HG03066 (cell line): ENCODE measurements around the gene SULT1A3.
A peak's percentile ranks its signal among the peaks of the same experiment; 100 is the strongest.
"Not testable (repeated sequence)": the region's sequence is repeated elsewhere in the genome, so short reads cannot be mapped to it uniquely, and the experiment has no call there.

Experiments
- ATAC-seq: cut with Tn5 transposase; IDR thresholded peaks from one replicate; pipeline ENCODE4 v1.9.1; 2021; ENCODE audit warnings: low read depth; ENCODE audit not compliant: unreplicated experiment

The SULT1A3 gene

DNA sequence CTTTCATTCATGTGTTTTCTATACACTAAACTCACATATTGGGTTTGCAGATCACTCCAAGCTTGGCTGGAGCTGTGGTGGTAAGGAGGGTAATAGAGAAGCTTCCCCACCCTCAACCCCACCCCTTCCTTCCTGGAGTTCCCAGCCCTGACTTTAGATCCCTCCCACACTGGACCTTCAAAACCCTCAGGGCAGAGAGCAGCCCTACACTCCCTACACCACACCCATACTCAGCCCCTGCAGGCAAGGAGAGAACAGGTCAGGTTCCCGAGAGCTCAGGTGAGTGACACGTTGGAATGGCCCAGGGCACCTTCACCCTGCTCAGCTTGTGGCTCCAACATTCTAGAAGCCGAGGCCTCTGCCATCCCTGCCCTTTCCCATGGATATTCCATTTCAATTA is at the start of gene SULT1A3:
Gene SULT1A3 (plus strand): TSS at position 207 of the 400 bp plus-strand sequence. CDS start 1,474 bp downstream, outside the sequence.
- not testable (repeated sequence) for ATAC-seq

DNA sequence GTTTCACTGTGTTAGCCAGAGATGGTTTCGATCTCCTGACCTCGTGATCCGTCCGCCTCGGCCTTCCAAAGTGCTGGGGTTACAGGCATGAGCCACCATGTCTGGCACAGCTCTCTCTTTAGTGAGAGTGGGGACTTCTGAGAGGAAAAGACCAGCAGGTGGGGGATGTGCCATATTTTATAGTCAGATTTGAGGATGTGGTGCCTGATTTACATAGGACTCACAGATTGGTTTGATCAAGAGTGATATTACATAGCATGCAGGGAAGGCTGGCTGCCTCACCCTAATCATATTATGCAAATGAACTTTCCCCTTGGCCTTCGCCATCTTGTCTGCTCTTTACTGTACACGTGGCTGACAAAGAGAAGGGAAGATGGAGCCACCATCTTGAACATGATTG is 48.0 kb upstream of the SULT1A3 start:
- ATAC-seq: no peak

DNA sequence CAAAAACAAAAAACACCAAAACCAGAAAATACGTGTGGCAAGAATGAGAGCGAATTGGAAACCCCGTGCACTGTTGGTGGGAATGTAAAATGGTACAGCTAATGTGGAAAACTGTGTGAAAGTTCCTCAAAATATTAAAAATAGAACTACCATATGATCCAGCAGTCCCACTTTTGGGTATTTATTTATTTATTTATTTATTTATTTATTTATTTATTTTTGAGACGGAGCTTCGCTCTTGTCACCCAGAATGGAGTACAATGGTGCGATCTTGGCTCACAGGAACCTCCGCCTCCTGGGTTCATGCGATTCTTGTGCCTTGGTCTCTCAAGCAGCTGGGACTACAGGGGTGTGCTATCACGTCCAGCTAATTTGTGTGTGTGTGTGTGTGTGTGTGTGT is 46.5 kb upstream of the SULT1A3 start:
- no peak for ATAC-seq

DNA sequence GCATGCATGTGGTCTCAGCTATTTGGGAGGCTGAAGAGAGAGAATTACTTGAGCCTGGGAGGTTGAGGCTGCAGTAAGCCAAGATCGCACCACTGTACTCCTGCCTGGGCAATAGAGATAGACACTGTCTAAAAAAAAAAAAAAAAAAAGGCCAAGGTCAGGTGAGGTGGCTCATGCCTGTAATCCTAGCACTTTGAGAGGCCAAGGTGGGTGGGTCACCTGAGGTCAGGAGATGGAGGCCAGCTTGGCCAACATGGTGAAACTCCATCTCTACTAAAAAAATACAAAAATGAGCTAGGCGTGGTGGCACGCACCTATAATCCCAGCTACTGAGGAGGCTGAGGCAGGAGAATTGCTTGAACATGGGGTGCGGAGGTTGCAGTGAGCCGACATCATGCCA is 43.9 kb upstream of the SULT1A3 start:
- ATAC-seq: no peak

DNA sequence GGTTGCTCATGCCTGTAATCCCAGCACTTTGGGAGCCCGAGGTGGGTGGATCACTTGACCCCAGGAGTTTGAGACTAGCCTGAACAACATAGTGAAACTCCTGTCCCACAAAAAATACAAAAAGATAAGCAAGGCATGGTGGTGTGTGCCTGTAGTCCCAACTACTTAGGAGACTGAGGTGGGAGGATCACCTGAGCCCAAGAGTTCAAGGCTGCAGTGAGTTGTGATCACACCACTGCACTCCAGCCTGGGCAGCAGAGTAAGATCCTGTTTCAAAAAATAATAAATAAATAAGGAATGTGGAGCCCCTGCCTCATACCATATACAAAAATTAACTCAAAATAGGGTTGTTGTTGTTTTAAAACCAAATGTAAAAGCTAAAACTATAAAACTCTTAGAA is 41.8 kb upstream of the SULT1A3 start:
- ATAC-seq: no peak

DNA sequence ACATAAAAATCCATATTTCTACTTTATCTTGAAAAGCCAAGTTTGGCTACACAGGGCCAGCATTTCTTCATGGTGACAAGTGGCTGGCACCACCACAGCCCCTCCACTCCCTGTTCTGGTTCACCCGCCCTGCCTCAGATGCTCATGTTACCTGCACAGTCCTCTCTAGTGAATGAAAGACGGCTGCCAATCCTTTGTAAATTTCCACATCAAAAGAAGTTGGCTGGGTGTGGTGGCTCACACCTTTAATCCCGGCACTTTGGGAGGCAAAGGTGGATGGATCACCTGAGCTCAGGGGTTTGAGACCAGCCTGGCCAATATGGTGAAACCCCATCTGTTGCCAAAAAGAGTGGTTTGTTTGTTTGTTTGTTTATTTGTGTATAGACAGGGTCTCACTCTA is 35.5 kb upstream of the SULT1A3 start:
- ATAC-seq: no peak

DNA sequence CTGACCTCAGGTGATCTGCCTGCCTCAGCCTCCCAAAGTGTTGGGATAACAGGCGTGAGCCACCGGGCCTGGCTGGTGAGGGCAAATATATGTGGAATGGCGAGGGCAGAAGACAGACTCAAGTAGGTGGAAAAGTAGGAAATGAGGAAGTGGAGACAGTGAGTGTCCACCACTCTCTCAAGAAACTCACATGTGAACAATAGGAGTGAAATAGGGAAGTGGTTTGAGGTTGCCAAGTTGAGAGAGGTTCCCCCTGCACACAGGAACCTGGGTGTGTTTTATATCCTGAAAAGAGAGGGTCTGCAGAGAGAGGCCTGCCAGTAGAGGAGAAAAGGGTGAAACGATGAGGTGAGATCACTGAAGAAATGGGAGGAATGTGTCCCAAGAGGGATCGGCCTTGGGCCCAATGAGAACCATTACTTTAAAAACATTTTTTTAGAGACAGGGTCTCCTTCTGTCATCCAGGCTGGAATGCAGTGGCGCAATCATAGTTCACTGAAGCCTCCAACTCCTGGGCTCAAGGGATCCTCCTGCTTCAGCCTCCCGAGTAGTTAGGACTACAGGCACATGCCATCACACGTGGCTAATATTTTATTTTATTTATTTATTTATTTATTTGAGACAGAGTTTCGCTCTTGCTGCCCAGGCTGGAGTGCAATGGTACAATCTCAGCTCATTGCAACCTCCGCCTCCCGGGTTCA is 32.7 kb upstream of the SULT1A3 start:
- peak; percentile 54 for ATAC-seq

DNA sequence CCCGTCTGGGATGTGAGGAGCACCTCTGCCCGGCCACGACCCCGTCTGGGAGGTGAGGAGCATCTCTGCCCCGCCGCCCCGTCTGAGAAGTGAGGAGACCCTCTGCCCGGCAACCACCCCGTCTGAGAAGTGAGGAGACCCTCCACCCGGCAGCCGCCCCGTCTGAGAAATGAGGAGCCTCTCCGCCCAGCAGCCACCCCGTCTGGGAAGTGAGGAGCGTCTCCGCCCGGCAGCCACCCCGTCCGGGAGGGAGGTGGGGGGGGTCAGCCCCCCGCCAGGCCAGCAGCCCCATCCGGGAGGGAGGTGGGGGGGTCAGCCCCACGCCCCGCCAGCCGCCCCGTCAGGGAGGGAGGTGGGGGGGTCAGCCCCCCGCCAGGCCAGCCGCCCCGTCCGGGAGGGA is 30.3 kb upstream of the SULT1A3 start:
- ATAC-seq: not testable (repeated sequence)

DNA sequence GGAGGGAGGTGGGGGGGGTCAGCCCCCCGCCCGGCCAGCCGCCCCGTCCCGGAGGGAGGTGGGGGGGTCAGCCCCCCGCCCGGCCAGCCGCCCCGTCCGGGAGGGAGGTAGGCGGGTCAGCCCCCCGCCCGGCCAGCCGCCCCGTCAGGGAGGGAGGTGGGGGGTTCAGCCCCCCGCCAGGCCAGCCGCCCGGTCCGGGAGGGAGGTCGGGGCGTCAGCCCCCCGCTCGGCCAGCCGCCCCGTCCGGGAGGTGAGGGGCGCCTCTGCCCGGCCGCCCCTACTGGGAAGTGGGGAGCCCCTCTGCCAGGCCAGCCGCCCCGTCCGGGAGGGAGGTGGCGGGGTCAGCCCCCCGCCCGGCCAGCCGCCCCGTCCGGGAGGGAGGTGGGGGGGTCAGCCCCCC is 29.6 kb upstream of the SULT1A3 start:
- ATAC-seq: not testable (repeated sequence)

DNA sequence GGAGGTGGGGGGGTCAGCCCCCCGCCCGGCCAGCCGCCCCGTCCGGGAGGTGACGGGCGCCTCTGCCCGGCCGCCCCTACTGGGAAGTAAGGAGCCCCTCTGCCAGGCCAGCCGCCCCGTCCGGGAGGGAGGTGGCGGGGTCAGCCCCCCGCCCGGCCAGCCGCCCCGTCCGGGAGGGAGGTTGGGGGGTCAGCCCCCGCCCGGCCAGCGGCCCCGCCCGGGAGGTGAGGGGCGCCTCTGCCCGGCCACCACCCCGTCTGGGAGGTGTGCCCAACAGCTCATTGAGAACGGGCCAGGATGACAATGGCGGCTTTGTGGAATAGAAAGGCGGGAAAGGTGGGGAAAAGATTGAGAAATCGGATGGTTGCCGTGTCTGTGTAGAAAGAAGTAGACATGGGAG is 28.9 kb upstream of the SULT1A3 start:
- not testable (repeated sequence) for ATAC-seq

DNA sequence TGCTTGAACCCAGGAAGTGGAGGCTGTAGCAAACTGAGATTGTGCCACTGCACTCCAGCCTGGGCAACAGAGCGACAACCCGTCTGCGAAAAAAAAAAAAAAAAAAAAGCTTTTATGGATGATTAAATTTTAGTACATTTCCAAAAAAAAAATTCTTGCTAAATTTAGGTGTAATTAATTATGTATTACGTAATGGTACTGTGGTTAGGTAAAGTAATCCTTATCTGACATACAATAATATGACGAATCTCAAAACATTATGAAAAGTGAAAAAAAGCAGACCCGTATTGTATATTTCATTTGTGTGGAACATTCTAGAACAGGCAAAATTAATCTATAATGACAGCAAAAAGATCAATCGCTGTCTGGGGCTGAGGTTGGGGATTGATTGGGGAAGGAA is 26.0 kb upstream of the SULT1A3 start:
- ATAC-seq: no peak

DNA sequence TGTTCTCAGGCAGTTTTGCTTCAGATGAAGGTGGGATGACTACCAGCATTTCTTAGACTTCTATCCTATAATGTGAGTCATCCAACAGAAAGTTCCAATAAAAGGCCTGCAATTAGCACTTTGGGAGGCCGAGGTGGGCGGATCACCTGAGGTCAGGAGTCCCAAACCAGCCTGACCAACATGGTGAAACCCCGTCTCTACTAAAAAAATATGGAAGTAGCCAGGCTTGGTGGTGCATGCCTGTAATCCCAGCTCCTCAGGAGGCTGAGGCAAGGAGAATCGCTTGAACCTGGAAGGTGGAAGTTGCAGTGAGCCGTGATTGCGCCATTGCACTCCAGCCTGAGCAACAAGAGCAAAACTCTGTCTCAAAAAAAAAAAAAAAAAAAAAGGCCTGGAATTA is 22.2 kb upstream of the SULT1A3 start:
- ATAC-seq: not testable (repeated sequence)

DNA sequence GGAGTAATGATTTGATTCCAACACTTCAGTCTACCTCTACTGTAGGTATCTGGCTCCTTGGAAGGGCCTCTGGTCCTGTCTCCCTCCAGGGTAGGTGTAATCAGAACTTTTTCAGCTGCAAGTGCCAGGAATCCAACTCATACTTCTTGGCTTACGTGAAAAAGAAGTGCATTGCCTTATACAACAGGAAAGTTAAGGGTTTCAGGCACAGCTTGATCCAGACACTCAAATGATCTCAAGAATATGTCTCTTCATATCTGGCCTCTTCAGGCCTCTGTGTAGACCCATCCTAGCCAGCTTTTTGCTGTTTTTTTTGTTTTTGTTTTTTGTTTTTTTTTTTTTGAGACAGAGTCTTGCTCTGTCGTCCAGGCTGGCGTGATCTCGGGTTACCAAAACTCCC is 19.9 kb upstream of the SULT1A3 start:
- no peak for ATAC-seq

DNA sequence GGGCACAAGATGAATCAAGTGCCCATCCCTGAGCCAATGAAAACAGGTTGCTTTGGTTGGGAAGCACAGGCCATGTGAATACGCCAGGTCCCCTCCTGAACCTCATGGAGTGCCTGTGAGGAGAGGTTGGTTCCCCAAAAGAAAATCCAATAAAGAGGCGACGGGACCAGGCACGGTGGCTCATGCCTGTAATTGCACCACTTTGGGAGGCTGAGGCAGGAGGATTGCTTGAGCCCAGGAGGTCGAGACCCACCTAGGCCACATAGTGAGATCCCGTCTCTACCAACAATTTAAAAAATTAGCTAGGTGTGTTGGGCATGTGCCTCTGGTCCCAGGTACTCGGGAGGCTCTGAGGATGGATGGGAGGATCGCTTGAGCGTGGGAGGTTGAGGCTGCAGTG is 19.1 kb upstream of the SULT1A3 start:
- no peak for ATAC-seq

DNA sequence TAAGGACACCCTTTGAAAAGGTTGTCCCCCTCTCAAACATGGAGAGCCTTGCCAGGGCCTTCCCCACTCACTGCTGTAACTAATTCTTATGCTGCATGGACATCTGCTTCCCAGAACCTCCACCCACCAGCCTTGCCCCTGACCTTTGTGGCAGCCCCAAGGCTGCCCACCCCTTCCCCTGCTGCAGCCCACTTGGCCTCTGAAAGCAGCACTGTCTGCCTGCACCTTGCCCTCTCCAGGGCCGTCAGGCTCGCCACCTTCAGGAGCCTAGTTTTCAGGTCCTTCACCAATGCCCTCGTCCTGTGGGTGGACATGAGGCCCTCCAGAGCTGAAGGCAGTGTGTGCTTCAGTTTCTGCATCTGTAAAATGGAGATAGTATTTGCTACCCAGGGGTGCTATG is 18.3 kb upstream of the SULT1A3 start:
- ATAC-seq: no peak

DNA sequence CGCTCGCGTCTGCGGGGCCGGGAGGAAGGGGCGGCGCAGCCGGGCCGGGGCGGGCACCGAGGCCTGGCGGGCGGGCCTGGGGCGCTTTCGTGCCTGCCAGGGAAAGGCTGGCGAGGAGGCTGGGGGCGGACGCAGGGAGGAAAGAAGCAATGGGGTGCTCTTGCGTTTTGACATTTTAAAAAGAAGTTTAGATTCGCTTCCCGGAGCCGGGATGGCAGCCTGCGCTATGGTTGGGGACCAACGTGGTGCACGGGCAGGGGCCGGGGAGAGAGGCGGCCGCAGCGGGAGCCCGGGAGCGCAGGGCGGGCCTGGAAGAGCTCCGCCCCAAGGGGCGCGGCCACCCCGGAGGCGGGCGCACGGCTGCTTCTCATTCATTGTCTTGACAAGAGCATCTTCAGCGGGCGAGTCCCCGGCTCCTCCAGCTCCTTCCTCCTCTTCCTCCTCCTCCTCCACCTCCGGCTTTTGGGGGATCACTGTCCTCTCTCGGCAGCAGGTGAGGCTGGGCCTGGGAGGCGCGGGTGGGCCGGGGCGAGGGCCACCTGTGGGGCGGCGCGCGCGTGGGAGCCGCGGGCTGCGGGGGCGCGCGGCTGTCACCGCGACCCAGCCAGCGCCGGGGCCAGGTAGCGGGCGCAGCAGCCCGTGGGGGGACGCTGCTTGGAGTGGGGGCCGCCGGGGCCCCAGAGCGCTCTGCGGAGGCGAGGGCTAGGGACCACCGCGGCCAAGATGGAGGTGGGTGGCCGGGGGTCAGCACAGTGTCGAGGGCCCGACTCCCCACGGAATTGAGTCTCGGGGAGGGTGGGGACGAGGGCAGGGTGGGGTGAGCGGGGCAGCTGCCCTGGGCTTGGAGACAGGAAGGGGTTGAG is 15.6 kb upstream of the SULT1A3 start, which contains the start of gene CORO1A:
Gene CORO1A (plus strand): TSS at position 370 of the 863 bp plus-strand sequence. CDS start 1,608 bp downstream, outside the sequence.
- peak; percentile 42 for ATAC-seq

DNA sequence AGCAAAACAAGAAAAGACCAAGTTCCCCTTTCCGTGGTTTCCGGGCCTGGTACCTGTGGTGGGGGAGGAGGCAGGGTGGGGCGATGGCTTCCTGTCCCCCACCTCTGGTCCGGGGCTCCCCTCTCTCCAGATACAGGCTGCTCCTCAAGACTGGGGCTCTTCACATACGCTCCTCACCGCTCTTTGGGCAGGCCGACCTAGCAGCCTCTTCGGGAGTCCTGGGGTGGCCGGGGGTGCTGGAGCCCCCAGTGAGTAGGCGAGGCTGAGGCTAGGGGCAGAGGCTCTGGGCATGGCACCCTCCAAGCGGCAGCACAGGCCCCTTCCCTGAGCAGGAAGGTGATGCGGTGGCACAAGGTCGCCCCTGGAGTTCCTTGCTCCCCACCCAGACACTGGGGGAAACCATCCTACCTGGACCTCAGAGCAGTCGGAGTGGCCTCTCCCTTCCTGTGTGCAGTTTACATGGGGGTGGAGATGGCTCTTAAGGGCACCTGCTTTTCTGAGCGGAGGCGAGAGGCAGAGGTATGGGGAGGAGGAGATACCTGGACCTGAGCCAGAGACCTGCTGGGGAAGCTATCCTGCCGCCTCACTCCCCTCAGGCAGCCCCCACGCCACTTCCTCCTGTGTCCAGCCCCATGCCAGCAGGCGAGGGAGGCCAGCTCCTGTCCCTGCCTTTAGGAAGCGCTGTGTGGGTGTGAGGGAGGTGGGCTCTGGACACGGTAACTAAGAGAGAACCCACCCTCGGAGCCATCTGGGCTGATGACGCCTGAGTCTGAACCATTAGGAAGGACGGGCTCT is 14.8 kb upstream of the SULT1A3 start:
- peak; percentile 40 for ATAC-seq

DNA sequence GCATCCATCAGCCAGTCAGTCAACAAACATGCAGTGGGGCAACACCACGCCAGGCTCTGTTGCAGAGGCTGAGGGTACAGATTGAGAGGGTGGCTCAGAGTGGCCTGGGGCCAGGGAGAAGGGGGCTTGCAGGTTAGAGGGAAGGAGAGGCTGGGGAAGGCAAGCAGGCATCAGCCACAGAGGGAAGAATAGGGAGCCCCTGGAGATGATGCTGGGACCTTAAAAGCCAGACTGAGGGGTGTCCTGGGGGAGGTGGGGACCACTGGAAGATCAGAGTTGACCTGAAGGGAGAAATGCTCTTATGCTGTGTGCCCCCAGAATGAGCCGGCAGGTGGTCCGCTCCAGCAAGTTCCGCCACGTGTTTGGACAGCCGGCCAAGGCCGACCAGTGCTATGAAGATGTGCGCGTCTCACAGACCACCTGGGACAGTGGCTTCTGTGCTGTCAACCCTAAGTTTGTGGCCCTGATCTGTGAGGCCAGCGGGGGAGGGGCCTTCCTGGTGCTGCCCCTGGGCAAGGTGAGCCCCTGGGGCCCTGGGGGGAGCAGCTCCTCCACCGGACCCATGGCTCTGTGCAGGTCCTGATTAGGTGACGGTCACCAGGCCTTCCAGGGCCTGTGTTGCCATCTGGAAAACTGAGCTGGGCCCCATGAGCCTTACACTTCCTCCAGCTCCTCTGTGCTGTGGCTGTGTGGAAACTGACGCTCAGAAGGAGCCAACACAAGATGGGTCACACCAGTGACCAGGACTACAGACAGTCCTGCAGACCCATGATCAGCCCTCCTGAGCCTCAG is 14.0 kb upstream of the SULT1A3 start:
- ATAC-seq: no peak

DNA sequence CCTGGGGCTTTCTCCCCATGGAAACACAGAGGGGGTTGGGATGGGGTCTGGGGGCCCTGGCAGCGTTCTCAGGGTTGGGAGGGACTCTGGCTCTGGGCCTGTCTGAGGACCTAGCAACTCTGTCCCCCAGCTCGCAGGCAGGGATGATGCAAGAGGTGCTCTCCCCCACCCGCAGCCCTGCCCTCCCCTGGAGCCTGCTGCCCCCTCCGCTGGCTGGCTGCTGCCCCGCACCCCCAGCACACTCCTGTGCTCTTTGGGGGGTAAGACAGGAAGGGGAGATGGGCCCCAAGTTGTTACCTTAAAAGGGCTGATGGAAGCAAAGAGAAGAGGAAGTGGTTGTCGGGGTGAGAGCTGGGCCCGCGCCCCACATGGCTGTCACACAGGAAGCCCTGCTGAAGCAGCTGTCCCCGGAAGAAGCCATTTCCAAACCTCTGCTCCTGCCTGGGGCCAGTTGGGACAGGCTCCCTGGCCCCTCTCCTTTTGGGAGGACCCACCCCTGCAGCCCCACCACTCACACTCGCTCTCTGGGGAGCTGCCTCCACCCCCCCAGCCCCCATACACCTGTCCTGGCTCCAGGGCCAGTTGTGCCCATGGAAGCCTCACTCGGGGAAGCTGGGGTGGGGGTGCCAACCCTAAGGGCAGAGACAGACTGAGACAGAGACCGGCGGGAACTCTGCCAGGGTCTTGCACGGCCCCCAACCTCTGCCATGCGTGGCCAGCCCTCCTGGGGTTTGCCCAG is 13.2 kb upstream of the SULT1A3 start:
- peak; percentile 36 for ATAC-seq

DNA sequence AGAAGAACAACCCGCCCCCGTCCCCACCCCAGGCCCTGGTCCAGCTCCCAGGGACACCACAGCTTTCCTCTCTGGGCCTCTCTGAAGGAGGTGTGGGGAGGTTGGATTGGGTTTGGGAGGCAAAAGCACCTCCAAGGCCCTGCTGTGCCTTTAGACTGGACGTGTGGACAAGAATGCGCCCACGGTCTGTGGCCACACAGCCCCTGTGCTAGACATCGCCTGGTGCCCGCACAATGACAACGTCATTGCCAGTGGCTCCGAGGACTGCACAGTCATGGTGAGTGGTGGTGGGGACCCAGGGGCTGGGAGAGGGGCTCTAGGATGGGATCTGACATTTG is 12.6 kb upstream of the SULT1A3 start:
- no peak for ATAC-seq
